GM10266 (cell line): ENCODE measurements around the gene DHRS9.

Experiments
- DNase-seq: peaks from one replicate; pipeline ENCODE4 v3.0.0; 2012; ENCODE audit errors: extremely low spot score
- TF ChIP-seq, protein P1 (sequence below): IDR thresholded peaks from 2 replicates; pipeline ENCODE4 v1.5.1; 2012; ENCODE audit warnings: mild to moderate bottlenecking, low read depth; ENCODE audit not compliant: control insufficient read depth, insufficient read depth; ENCODE audit errors: missing control alignments

Gene DHRS9

DNA sequence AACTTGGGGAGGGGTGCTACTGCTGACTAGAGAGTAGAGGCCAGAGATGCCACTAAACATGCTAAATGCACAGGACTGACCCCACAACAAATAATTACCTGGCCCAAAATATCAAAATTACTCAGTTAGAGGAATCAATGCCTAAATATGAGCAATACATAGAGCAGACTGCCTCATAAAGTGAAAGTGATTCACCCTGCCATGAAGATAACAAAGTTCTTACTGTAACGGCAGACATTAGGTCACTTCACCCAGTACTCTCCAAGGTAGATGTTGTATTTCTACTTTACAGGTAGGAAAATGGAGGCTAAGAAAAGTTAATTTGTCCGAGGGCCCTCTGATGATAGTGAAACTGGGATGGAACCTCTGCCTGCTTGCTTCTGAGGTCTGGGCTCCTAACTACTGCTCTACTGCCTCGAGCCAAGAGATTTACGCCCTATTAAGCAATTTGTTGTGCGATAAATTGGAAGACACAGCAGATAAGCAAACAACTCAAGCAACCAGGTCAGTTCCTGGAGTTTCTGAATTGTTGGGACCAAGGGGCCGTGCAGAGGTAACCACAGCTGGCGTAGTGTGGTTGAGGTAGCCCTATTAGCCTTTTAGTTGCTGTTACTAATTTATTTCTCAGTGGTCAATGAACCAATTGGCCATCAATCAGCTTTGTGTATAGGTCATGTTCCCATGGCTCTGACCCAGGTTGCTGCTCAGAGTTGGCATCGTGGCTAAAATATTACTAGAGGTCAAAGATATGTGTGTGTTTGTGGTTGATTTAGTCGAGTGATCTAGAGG, 4.8 kb downstream of the DHRS9 start:
- no peak for DNase-seq
- TF ChIP-seq, protein P1, sequence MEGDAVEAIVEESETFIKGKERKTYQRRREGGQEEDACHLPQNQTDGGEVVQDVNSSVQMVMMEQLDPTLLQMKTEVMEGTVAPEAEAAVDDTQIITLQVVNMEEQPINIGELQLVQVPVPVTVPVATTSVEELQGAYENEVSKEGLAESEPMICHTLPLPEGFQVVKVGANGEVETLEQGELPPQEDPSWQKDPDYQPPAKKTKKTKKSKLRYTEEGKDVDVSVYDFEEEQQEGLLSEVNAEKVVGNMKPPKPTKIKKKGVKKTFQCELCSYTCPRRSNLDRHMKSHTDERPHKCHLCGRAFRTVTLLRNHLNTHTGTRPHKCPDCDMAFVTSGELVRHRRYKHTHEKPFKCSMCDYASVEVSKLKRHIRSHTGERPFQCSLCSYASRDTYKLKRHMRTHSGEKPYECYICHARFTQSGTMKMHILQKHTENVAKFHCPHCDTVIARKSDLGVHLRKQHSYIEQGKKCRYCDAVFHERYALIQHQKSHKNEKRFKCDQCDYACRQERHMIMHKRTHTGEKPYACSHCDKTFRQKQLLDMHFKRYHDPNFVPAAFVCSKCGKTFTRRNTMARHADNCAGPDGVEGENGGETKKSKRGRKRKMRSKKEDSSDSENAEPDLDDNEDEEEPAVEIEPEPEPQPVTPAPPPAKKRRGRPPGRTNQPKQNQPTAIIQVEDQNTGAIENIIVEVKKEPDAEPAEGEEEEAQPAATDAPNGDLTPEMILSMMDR = no peak

DNA sequence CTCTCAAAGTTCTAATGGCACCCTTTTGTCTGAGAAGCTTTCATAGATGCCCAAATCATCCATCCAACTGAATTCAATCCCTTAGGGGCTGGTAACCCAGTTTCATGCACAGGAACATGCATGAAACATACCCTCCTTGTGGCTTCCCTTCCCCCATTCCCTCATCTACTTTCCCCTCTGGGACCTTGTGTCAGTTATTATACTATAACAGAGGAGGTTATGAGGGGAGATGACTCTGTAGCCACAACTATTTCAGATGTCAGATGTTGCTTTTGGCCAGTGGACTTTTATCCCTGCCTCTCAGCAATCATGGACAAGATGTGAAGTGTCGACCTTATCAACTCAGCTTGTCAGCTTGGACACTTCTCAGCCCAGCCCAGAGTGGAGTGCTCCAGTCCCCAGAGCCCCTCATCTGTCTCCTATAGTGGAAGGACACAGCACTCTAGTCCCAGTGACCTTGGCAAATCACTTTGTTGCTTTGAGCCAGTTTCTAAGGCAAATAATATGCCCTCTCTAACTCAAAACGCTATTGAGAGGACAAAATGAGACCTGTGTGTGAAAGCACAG, 8.4 kb downstream of the DHRS9 start:
- TF ChIP-seq, protein P1 = no peak
- DNase-seq = no peak

DNA sequence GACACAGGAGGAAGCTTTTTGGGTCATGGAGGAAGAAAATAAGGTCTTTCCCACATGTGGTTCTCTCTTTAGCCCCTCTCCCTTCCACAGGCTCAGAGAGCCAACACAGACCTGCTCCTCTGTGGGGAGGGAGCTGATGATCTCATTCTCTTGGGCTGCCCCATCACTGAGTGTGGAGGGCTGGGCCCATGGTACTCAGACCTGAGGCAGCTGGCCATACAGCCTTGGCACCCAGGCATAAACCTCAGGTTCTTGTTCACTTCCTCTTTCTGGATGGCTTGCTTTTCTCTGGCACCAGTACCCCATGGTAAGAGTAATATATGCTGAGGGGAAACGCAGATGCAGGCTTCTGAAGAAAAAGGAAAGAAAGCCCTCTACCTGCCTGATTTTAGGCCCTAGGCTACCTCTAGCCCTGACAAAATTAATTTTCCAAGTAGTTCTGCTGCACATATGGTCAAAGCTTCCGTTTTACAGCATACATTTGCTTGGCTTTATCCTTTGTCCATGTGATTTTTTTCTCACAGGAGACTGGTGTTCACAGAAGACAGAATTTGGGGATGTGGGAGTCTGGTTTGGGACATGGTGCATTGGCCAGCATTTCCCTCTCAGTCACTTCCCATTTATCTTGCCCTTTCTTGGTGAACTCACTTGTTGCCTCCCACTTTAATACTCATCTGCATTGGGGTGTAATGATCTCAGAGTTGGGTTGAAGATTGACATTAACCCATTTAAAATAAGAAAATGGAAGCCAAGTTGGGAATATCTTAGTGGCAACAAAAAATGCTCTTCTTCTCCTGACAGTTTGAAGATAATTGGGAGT, 11.1 kb downstream of the DHRS9 start:
- TF ChIP-seq, protein P1 = no peak
- no peak for DNase-seq

DNA sequence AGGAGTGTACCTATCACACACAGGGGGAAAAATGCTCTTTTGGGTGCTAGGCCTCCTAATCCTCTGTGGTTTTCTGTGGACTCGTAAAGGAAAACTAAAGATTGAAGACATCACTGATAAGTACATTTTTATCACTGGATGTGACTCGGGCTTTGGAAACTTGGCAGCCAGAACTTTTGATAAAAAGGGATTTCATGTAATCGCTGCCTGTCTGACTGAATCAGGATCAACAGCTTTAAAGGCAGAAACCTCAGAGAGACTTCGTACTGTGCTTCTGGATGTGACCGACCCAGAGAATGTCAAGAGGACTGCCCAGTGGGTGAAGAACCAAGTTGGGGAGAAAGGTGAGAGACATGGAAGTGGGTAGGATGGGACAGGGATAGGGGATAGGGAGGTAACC, 12.2 kb downstream of the DHRS9 start:
- TF ChIP-seq, protein P1 = no peak
- no peak for DNase-seq

- TF ChIP-seq, protein P1 = no peak
- DNase-seq = no peak
Measured at GRCh38 chr2:169082995-169083394, 13.6 kb downstream of the DHRS9 start.

- DNase-seq = no peak
Measured at GRCh38 chr2:169086893-169087467, 17.6 kb downstream of the DHRS9 start.

More at GRCh38 chr2:169086893-169087467, 17.6 kb downstream of the DHRS9 start:
- TF ChIP-seq, protein P1 = no peak
